ENCODE measurements around the gene MTMR1.

MTMR1 gene

DNA sequence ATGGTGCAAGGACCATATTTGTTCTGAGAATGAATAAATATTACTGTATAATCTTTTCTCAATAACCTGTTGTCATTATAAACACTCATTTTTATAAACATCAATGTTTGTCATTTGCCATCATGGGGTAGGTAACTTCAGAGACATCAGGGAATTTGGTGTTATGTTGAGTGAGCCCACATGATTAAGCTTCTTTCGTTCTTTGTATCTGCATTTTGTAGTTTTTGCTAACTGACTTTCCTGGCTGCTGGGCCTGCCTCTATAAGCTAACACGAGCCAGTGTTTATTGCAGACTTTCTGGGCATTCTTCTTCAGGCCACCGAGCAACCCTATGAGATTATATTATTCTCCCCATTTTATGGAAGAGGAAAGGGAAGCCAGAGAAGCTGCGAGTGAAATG lies 48.8 kb upstream of the MTMR1 start (continued):
- TF ChIP-seq PATZ1 (CRISPR knock-in tag; IDR thresholded peaks at IDR 0.05; ENCODE audit: borderline replicate concordance) = no peak

- TF ChIP-seq, protein P1, sequence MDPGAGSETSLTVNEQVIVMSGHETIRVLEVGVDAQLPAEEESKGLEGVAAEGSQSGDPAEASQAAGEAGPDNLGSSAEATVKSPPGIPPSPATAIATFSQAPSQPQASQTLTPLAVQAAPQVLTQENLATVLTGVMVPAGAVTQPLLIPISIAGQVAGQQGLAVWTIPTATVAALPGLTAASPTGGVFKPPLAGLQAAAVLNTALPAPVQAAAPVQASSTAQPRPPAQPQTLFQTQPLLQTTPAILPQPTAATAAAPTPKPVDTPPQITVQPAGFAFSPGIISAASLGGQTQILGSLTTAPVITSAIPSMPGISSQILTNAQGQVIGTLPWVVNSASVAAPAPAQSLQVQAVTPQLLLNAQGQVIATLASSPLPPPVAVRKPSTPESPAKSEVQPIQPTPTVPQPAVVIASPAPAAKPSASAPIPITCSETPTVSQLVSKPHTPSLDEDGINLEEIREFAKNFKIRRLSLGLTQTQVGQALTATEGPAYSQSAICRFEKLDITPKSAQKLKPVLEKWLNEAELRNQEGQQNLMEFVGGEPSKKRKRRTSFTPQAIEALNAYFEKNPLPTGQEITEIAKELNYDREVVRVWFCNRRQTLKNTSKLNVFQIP (CRISPR knock-in tag; IDR thresholded peaks at IDR 0.05; ENCODE audit: borderline replicate concordance, low read depth) = no peak
- no peak for TF ChIP-seq CREB5 (CRISPR knock-in tag; IDR thresholded peaks at IDR 0.05; ENCODE audit: low read depth)
- no peak for TF ChIP-seq PATZ1 (CRISPR knock-in tag; IDR thresholded peaks at IDR 0.05; ENCODE audit: borderline replicate concordance)
- no peak for TF ChIP-seq OSR1 (CRISPR knock-in tag; IDR thresholded peaks at IDR 0.05)
- TF ChIP-seq ISL1 (CRISPR knock-in tag; IDR thresholded peaks at IDR 0.05) = no peak
- TF ChIP-seq PPARA (CRISPR knock-in tag; IDR thresholded peaks at IDR 0.05; ENCODE audit: borderline replicate concordance) = no peak
- no peak for TF ChIP-seq ZFP30 (CRISPR knock-in tag; IDR thresholded peaks at IDR 0.05)
- no peak for TF ChIP-seq SNAI2 (CRISPR knock-in tag; IDR thresholded peaks at IDR 0.05)
- TF ChIP-seq, protein P2, sequence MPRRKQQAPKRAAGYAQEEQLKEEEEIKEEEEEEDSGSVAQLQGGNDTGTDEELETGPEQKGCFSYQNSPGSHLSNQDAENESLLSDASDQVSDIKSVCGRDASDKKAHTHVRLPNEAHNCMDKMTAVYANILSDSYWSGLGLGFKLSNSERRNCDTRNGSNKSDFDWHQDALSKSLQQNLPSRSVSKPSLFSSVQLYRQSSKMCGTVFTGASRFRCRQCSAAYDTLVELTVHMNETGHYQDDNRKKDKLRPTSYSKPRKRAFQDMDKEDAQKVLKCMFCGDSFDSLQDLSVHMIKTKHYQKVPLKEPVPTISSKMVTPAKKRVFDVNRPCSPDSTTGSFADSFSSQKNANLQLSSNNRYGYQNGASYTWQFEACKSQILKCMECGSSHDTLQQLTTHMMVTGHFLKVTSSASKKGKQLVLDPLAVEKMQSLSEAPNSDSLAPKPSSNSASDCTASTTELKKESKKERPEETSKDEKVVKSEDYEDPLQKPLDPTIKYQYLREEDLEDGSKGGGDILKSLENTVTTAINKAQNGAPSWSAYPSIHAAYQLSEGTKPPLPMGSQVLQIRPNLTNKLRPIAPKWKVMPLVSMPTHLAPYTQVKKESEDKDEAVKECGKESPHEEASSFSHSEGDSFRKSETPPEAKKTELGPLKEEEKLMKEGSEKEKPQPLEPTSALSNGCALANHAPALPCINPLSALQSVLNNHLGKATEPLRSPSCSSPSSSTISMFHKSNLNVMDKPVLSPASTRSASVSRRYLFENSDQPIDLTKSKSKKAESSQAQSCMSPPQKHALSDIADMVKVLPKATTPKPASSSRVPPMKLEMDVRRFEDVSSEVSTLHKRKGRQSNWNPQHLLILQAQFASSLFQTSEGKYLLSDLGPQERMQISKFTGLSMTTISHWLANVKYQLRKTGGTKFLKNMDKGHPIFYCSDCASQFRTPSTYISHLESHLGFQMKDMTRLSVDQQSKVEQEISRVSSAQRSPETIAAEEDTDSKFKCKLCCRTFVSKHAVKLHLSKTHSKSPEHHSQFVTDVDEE (CRISPR knock-in tag; IDR thresholded peaks at IDR 0.05) = no peak
- TF ChIP-seq ARNTL (CRISPR knock-in tag; IDR thresholded peaks at IDR 0.05; ENCODE audit: borderline replicate concordance, low read depth) = no peak
- no peak for TF ChIP-seq ZC3H10 (CRISPR knock-in tag; IDR thresholded peaks at IDR 0.05)
- no peak for TF ChIP-seq TOX (CRISPR knock-in tag; IDR thresholded peaks at IDR 0.05; ENCODE audit: borderline replicate concordance)
- TF ChIP-seq GLIS3 (CRISPR knock-in tag; IDR thresholded peaks at IDR 0.05) = no peak
- TF ChIP-seq CSRNP3 (CRISPR knock-in tag; IDR thresholded peaks at IDR 0.05) = no peak
- TF ChIP-seq BACH2 (CRISPR knock-in tag; IDR thresholded peaks at IDR 0.05; ENCODE audit: borderline replicate concordance) = no peak
- TF ChIP-seq ZNF8 (CRISPR knock-in tag; IDR thresholded peaks at IDR 0.05) = no peak
- no peak for TF ChIP-seq ZFP3 (CRISPR knock-in tag; IDR thresholded peaks at IDR 0.05)
- TF ChIP-seq ZNF70 (CRISPR knock-in tag; IDR thresholded peaks at IDR 0.05) = no peak
- ATAC-seq = no peak
These were observed 45.9 kb upstream of the MTMR1 start for GRCh38 chrX:150647331-150647730.

DNA sequence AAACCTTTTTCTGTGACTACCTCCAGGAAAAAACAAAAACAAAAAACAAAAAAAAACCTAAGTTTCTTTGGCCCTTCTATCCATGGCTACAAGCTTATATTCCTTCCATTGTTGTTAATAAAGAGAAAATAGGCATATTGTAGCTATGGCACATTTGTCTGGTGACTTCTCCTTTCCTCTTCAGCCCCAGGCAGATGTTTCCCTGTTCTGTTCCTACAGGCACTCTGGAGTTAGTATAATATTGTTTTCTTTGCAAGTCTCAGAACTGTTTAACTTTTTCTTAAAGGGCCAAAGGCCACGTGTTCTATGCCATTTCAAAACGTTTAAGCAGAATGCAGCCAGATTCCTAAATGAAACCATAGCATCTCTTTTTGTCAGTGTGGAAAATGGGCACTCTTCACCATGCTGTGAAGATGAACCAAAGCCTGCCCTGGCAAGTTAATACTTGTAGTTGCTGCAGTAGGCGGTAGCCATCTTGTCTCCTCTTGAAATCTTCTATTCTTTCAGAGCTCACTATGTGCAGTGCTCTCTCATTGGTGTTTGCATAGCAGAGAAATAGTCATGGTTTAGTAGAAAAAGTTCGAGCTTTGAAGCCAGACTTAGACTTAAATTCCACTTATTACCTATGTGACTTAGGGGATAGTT lies 44.8 kb upstream of the MTMR1 start:
- peak; percentile 10; the same call in 1 of the 3 replicates for ATAC-seq
- TF ChIP-seq, protein P2 (CRISPR knock-in tag; IDR thresholded peaks at IDR 0.05) = no peak
- no peak for TF ChIP-seq ESRRG (CRISPR knock-in tag; IDR thresholded peaks at IDR 0.05)
- TF ChIP-seq ZFP30 (CRISPR knock-in tag; IDR thresholded peaks at IDR 0.05) = no peak
- no peak for TF ChIP-seq TOX (CRISPR knock-in tag; IDR thresholded peaks at IDR 0.05; ENCODE audit: borderline replicate concordance)
- TF ChIP-seq ZNF70 (CRISPR knock-in tag; IDR thresholded peaks at IDR 0.05) = no peak
- TF ChIP-seq CSDC2 (CRISPR knock-in tag; IDR thresholded peaks at IDR 0.05) = no peak
- TF ChIP-seq ZFP3 (CRISPR knock-in tag; IDR thresholded peaks at IDR 0.05) = no peak
- no peak for TF ChIP-seq GLIS3 (CRISPR knock-in tag; IDR thresholded peaks at IDR 0.05)
- TF ChIP-seq CSRNP3 (CRISPR knock-in tag; IDR thresholded peaks at IDR 0.05) = no peak
- TF ChIP-seq ZNF8 (CRISPR knock-in tag; IDR thresholded peaks at IDR 0.05) = no peak
